G401 (cell line): ENCODE results near the gene ATP5F1E. TPM values are rescaled to one million over a fixed set of nuclear protein-coding genes. Genes with fewer than 3 reads are reported as not detected.
"Not testable (repeated sequence)": the region's sequence is repeated elsewhere in the genome, so short reads cannot be mapped to it uniquely, and the experiment has no call there.

Experiments
- DNase-seq: peaks from one replicate; pipeline ENCODE4 v3.0.0-alpha.2; 2015; ENCODE audit warnings: low spot score
- in situ Hi-C: cut with HindIII; loops from 2 replicates; pipeline ENCODE4 v1.10.0; 2016; ENCODE audit warnings: low sequenced_read_pairs, mixed read lengths
- total RNA-seq: library from RNA; depleted of rRNA; stranded (reverse); fragments of >200 nt; shearing (Covaris generic); gene quantifications from 2 replicates; pipeline ENCODE4 v1.2.3, GENCODE V29; 2014

Gene ATP5F1E
- total RNA-seq, 1 experiment from 2014 or later = 35.4 TPM

DNA sequence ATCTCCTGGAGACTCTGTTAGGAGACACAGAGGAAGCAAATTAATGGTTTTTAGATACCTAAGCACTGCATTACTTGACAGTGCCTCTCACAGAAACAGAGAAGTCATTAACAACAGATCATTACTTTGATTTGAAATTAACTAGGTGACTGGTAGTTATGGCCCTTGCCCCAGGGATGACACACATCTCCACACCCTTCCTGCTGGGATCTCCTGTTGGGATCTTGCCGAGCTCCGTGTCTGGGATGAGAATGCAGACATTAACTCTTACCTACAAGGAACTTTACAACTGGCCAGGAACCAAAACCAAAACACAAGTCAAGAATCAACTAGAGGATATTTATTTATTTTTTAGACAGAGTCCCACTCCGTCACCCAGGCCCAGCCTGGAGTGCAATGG lies 12.7 kb upstream of the ATP5F1E start:
- in situ Hi-C loops = no loop called here
- no peak for DNase-seq

DNA sequence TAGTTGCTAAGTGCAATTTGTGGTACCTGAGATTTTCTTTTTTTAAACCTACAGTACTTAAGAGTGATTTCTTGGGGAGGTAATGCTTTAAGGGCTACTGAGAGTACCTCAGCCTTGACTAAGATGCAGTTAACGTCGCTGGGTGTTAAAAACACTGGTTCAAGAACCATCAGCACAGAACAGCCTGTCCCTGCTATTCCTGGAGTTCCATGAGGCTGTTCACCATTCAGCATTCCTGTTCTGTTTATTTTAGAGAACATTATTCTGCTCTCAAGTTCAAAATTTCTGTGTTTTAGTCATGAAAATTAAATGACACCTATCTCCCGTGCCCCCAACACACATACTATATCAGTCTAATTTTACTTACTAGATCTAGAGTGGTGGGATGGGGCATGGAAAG lies 12.2 kb upstream of the ATP5F1E start:
- no peak for DNase-seq
- in situ Hi-C loops = no loop called here

DNA sequence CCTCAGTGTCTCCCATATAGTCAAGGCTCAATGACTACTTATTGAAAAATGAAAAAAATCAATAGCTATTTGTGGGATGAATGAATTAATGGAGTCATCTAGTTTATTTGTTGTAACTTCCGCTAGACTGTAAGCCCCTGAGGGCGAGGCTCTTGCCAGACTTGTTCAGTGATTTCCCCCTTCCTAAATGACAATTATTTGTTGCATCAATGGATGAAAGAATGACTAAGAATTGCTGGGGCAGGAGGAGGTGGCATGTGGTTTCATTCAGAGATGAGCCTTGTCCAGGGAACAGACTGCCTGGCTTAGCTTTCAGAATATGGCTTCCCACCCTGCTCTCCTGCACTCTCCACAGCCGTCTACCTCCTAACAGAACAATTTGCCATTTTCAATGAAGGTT lies 11.6 kb upstream of the ATP5F1E start:
- peak; percentile 16 for DNase-seq
- in situ Hi-C loops = no loop called here

DNA sequence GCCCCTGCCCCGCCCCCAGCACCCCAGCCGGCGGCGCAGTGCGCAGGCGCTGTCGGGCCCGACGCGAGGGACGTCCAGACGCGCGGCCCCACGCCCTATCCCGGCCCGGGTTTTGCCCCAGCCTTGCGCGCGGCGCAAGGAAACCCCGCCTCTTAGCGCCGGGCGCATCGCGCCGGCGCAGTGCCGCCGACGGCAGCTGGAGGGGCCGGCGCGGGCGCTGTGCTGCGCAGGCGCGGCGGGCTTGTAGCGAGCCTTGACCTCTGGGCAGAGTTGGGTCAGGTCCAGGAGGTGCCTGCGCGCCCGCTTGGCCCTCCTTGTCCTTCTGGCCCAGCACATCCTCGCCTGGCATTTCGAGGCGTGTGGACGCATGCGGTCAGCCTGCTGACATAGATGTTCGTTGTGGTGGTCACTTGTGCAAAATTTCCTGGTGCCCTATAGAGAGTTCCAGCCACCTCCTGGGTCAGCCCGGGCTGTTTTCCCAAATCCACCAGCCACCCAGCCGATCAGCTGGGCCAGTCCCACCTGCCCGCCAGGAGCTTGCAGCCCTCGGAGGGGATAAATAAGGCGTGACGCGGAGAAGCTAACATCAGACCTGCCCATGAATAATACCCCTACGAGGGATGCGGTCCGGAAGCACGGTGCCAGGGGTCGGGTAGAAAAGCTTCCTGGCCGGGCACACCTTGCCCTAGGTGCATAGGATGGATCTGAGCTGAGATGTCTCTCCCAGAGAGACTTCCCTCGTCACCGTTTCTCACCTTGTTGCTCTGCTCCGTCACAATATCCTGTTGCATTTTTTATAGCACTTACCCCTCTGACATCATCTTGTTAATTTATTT lies 10.9 kb upstream of the ATP5F1E start:
- in situ Hi-C loops = no loop called here
- DNase-seq = peak; percentile 87

DNA sequence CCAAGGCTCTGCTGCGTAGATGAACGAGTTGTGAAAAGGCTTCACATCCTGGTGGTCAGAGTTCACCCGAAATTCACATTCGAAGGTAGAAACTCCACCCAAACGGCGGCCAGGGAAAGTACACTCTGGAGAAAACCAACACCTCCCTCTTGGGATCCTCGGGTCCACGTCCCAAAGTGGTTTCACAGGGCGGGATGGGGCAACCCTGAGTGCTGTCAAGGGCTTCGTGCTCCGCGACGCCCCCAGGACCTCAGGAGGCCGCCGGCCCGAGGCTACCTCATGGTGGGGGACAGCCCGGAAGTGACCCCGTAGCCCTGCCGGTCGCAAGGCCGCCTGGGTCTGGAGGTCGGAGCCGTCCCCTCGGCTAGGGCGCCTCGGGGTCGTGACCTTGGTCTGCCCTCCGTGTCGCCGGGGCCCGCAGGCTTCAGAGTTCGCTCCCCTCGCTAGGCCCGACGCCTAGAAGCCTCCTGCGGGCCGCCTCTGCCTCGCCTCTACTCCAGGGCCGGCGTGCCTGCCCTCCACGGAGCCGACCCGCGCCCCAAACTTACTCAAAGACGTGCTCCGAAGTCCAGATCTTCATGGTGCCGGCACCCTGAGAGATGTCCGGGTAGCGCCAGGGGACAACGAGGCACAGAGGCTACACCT lies 10.1 kb upstream of the ATP5F1E start, which contains the start of gene PRELID3B:
Gene PRELID3B (minus strand): TSS at position 636 of the 645 bp plus-strand sequence. CDS start 56 bp downstream, at position 580.
- no peak for DNase-seq
- in situ Hi-C loops = no loop called here

DNA sequence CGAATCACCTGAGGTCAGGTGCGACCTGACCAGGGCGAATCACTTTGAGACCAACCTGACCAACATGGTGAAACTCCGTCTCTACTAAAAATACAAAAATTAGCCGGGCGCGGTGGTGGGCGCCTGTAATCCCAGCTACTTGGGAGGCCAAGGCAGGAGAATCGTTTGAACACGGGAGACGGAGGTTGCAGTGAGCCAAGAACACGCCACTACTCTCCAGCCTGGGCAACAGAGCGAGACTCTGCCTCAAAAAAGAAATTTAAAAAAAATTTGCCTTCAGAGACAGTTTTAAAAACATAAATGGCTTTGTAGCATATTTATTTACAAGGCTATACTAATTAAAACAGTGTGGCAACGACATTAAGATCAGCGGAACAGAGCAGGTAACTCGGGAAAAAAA lies 9.4 kb upstream of the ATP5F1E start:
- in situ Hi-C loops, DNase-seq: not testable (repeated sequence)

DNA sequence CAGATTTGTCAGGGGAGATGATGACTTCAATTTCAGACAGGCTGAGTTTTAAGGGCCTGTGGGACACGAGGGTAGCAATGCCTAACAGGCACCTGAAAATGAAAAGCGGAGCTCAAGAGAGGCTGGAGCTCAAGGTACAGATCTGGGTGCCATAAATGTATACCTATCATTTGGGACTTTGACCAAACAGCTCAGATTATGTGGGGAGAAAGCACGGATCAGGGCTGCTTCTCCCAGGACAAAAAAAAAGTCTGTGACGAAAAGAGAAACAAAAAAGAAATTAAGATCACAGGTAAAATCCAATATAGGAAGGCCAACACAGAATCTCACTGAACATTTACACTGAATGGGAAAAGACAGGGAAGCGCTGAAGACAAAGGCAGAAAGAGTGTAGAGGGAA lies 8.5 kb upstream of the ATP5F1E start:
- in situ Hi-C loops = no loop called here

DNA sequence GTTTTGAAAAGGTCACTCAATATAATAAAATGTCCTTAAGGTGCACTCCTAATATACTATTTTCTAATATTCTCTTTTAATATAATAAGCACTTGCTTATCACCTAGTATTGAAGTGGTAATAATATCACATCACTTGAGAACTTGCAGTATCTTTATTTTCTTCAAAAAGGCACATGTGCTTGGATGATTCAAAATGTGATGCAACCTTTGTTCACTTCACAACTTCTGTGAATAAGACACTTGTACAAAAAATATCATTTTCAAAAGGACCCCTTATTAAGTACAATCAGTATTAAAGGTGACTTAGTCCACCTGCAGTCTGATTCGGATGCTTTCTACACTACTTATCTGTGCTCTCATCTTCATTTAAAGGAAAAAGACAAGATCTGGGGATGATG lies 7.1 kb upstream of the ATP5F1E start:
- in situ Hi-C loops = no loop called here
- no peak for DNase-seq

More for the DNA sequence above, 8.5 kb upstream of the ATP5F1E start:
- no peak for DNase-seq

DNA sequence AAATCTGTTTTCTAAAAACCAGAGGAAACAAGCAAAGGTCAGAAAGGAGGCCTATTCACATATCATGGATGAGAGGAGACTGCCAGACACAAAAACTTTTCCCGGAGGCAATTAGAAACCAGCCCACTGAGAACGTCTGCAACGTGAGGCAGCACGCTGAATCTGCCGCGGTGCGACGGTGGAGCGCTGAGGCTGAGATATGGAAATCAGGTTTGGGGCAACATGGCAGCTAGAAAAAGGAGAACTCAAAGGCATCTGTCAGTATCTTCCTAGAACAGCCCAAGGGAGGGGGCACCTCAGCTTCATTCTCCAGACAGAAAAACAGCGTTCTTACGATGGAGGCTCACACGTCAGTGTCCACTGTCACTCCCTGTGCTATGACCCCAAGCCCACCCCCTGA lies 5.3 kb upstream of the ATP5F1E start:
- in situ Hi-C loops = no loop called here
- no peak for DNase-seq

DNA sequence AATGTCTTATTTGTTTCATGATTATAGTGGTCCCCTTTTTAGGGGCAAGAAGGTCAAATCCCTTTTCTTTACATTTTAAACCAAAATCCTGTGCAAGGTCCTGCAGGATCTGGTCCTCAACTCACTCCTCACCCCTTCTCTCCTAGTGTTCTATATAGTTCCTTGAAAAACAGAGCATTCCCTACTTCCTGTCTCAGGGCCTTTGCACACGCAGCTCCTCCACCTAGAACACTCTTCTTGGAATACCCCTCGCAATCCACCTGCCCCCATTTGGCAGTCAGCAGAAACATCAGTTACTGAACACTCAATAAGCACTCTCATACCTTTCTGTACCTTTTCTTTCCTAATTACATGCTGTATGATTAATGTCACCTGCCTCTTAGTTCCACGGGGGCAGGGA lies 3.2 kb upstream of the ATP5F1E start:
- no peak for DNase-seq
- in situ Hi-C loops = no loop called here

DNA sequence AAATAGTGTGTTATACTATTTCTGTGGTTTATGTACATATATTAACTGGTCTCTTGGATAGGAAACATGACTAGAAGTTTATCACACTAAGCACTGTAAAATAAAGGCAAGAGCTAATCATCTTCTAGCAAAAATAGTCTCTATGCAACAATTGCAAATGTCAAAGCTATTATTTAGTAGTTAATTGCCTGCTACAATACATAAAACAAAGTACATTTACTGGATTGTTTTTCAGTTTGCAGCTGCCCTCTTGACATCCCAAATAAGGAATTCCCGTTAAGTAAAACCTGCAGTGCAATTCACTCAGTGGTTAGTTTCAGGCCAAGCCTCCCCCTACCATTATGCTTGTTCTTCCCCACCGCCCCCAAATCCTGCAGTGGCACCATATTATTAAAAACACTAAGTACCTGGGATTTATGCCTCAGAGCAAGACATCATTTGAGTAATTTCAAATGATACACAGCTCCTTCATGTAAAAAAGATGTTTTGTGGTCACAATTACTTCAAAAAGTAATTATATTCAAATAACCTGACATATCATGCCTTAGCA lies 1.6 kb upstream of the ATP5F1E start:
- in situ Hi-C loops = no loop called here

DNA sequence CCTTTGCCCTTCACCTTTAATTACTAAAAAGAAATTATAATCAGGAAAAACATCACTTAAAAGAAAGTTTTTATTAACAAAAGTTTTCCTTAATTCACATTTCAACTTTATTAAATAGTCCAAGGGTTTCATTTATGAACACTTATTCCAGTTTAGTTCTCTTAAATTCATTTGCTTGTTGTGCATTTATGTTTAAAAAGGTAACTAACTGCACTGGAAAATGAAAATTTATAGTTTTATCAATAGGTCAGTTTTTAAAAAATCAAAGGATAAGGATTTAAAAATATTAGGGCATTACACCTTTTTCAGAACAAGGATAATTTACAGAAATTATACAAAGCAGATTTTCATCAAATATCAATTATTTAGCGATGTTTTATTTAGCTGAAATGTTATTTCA lies 958 bp upstream of the ATP5F1E start:
- in situ Hi-C loops = no loop called here
- DNase-seq = no peak

More for the DNA sequence above, 1.6 kb upstream of the ATP5F1E start:
- DNase-seq = no peak

DNA sequence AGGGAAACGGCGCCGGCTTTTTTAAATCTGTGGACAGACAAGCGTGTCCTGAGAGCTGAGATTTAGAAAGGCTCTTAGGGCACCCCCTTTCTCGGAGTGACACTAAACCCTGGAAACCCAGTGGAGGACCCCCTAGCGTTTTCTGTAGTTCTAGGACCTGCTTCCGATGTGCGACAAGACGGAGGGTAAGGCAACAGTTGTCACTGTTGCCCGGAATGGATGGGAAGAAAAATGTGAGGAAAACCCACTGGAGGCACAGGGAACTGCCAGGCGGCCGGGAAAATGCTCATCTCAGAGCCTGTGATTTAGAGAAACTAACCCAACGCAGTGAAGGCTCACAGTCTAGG lies 551 bp upstream of the ATP5F1E start:
- DNase-seq = no peak
- in situ Hi-C loops = no loop called here

DNA sequence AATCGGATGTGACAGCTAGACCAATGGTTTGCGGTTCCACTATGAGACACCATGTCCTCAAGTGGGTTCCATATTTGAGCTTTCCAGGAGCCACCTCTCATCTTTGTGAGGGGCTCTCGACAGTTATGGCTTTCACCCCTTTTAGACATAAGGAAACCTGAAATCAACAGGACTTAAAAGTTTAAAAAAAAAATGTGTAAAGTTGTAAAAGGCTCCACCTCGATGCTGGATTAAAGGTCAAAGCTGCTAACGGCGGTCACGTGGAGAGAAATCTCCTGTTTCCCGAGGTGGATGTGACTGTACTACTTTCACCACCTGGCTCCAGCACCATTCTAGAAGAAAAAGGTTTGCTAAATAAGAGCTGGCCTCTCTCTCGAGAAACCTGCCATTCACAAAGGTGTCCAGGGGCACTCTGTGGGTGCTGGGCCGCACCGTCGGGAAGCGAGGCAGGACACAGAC lies 542 bp downstream of the ATP5F1E start:
- in situ Hi-C loops = no loop called here
- DNase-seq = no peak

DNA sequence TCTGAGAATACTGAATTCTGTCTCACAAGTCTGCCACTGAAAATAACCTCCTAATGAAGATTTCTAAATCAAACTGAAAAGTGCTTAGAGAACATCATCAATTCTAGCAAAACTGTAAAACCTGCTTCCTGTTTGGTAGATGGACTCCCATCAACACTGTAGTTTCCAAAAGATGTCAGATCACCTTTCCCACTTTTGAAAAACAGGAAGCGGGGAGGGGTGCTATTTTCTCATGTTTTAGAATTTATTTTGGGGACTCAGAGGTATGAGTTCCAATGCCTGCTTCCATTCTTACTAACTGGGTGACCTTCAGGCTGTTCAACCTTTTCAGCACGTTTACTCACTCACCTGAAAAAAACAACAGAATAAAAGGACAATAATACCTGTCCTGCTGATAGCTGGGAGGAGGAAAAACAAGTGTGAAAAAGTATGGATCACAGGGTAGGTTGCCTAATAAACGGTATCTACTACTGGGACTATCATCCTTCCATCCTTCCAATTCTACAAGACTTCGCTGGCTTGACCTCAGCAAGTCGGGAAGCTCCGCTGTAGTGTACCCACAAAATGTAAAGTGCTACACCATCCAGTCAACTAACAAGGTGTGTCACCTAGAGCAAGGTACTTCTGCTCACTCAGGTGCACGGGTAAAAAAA lies 1.1 kb downstream of the ATP5F1E start:
- no peak for DNase-seq
- in situ Hi-C loops = no loop called here

DNA sequence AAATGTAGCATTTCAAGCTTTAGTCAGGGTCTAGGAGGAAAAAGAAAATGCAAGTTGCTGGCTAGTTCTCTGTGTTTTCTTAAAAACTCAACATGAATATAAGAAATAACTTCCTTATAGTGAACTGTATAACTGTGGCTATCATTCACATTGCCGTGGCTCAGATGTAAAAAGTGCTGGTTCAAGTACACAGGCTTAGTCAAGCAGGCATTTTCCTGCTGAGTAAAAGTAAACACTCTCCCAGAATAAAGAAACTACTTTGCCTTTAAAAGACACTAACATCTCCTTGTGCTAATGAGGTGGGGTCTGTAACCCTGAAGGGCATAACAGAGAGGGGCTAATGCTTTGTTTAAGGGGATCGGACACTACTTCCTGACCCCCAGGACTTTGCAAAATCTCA lies 3.3 kb downstream of the ATP5F1E start:
- in situ Hi-C loops = no loop called here
- DNase-seq = no peak

DNA sequence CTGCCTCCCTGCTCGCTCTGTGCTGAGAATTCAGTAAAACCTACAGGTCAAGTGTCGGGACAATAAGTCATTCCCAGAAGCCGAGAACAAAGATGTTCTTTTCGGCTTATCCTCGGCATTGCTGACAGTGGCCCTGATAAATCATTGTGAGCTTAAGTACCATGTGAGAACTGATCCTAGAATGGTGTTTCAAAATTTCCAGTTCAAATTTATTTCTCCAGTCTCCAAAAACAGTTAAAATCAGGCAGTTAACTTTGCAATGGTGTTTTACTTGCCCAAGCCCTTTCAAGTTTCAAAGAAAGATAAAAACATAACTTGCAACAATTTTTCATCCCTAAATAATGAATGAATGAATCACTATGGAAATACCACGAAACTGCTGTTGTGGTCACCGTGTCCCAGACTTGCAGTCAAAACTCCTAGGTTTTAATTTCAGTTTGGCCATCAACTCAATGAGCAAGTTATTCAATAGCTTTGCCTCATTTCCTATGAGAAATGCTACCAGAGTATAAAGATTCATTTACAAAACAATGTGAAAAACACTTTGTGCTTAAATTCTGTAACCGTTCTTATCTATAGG lies 4.3 kb downstream of the ATP5F1E start:
- no peak for DNase-seq

DNA sequence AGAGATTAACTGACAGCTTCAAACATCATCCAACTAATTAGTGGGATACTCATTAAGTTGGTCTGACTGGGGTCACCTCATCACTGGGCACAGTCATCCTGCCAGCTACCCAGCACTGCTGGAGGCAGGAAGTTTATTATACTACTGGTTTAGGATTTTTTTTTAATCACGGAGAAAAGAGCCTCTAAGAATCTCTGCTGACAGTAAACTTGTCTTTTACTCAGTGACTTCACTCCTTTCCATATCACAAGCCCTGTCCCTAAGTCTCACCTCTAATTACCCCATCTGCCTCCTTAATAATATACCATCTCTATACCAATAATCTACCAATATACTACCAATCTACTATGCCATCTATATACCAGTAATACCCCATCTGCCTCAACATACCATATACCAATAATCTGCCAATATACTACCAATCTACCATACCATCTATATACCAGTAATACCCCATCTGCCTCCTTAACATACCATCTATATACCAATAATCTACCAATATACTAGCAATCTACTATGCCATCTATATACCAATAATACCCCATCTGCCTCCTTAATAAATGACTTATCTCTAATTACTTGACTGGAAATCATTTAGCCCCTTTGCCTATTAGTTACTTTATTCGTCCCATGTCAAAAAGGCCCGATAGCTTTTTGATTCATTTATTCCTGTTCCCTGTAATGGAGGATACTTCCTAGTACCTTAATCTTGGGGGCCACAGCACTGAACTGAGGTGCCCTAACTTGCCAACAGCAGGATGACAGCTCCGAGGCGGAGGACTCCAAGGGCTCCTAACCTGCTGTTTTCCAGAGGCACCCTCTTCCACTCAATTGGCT lies 5.0 kb downstream of the ATP5F1E start:
- DNase-seq = no peak

More for the DNA sequence above, 4.3 kb downstream of the ATP5F1E start:
- in situ Hi-C loops = no loop called here

DNA sequence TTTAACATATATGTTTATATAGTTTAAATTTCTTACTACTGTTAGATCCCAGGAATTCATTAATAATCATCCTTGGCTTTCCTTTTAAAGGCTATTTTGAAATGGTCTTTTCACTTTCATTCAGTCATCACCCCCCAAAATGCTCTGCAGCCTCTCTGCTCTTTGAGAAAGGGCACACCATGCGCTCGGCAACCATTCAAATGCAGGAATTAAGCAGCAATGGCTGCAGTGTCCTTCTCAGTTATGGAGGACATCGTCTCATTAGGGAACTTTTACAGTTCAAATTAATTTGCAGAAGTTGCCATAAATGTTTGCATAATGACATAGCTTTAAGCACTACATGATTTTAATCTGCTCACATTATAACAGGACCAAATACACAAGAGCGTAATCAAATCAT lies 6.6 kb downstream of the ATP5F1E start:
- no peak for DNase-seq
- in situ Hi-C loops = no loop called here

More for the DNA sequence above, 5.0 kb downstream of the ATP5F1E start:
- in situ Hi-C loops = no loop called here
